GM18870 (cell line): ENCODE data around the gene ITPK1.

Experiments
- ATAC-seq: cut with Tn5 transposase; IDR thresholded peaks from one replicate; pipeline ENCODE4 v1.9.1; 2021; ENCODE audit warnings: moderate library complexity; ENCODE audit not compliant: unreplicated experiment

ITPK1 gene

DNA sequence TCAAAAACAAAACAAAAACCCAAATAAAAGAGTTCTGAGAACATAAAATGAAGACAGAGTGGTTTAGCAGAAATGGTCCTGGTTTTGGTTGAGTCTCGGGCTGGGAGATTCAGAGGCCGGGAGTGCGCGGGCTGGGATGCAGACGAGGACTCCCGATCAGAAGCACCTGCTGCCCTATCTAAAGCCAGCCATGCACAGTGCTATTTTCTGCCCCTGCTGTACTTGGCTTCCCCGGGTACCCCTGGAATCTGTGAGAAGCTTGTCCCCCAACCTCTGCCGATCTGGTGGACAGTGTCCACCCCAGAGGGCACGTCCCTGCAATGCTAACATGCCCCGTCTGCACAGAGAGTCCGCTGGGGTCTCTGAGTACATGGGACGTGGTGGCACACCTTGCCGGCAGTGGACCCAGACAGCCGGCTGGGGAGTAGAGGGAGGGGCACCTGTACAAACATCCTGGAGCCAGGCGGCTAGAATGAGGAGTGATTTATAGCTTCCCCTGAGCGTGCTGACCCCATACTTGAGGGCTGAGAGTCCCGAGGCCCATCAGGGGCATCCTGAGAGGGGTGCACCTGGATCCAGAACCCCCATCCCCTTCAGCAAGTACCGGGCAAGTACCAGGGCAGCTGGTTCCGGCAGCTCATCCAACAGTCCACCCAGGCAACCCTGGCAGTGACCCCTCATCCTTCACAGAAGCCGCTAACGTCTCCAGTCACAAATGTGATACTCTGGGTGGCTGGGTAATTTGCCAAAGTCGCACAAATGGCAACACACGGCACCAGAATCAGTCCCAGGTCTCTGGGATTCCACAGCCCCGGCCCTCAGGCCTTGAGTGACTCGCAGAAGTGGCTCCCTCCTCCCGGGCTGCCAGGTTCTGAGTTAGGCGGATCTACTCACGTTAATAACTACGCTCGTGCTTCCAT is 155.7 kb downstream of the ITPK1 start:
- ATAC-seq: no peak

DNA sequence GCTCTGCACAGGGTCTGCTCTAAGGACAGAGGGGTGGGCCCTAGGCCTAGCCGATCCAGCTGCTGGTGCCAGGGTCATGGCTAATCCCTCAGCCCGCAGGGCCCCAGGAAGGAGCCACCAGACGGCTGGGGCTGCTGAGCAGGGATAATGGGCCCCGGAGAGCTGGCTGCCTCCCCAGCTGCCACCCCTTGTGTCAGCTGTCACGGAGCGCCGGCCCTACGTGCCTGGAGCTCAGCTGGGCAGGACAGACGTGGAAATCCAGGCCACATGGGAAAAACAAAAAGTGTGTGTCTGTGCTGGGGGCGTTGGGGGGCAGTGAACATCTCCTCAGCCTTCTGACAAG is 156.6 kb downstream of the ITPK1 start:
- no peak for ATAC-seq

DNA sequence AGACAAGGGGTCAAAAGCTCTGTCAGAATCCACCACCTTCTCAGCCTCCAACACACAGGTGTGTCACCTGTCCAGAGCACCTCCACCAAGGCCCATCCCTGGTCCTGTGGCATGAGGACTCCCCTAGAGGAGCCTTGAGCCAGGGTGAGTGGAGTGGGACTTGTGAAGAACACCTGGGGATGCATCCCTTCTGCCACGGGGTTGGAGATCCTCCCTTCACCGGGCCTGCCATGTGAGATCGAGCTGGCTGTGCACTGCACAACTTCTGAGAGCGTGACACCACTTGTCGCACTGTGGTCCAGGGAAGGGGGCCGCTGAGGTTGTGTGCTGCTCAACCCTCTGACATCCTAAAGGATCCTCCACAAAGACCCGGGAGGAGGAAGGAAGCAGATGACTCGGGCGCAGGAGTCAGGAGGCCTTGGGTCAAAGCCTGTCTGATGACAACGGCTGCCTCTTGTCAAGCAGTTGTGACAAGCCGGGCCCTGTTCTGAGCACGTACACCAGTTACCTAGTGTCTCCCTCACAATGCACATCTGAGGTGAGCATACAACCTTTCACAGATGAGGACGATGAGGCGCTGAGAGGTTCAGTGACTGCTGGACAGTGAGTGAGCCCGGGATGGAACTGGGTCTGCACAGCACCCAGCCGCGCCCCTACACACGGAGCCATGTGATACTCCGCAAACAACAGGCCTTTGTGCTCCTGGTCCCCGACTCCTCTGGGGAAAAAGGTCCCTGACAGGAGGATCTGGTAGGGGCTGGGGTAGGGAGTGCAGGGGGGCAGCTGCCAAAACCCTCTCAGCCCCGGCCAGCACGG is 157.1 kb downstream of the ITPK1 start:
- ATAC-seq: no peak

DNA sequence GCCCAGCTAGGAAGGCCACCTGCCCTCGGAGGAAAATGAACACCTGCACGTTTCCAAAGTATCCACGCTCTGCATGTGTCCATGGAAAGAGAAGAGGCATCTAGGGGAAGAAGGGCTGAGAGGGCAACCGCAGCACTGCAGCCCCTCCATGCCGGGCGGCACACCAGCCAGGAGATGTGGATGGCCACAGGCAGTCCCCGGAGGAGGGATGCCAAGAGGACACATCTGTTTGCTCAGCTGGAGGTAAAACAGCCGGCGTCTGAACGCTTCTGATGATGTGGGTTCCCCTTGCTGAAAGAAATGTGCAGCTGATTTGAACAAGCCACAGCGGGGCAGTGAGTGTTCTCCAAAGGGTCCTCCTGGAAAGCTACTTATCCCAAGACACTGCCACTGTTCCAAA is 158.8 kb downstream of the ITPK1 start:
- no peak for ATAC-seq

DNA sequence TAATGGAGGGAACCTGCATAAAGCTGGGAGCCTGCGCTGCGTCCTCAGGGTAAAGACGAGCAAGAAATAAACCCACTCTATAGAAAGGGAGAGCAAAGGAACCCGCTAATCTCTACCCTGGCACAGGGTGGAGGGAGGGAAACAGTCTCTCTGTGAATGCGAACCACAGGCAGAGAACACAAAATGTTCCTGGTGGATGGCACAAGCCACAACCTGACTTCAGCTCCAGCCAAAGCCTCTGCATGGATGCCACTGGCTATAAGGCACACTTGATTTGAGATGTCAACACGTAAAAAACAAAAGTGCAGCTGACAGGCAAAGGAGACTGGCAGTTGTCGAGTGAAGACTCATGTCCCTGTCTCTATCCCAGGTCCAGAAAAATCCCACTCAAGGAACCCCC is 160.3 kb downstream of the ITPK1 start:
- no peak for ATAC-seq

DNA sequence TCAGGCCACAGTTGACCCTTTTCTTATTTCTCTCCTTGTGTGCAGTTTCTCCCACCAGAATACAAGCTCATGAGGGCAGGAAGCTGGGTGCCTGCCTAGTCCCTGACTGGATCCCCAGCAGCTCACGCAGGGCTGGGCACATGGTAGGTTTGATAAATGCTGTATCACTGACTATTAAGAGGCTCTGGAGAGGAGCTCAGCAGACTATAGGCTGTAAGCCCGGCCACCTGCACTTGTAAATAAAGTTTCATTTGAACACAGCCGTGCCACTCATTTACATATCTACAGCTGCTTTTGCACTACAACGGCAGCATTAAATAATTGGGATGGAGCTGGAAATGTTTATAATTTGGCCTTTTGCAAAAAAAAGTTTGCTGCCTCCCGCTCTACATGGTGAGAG is 160.8 kb downstream of the ITPK1 start:
- ATAC-seq: no peak

DNA sequence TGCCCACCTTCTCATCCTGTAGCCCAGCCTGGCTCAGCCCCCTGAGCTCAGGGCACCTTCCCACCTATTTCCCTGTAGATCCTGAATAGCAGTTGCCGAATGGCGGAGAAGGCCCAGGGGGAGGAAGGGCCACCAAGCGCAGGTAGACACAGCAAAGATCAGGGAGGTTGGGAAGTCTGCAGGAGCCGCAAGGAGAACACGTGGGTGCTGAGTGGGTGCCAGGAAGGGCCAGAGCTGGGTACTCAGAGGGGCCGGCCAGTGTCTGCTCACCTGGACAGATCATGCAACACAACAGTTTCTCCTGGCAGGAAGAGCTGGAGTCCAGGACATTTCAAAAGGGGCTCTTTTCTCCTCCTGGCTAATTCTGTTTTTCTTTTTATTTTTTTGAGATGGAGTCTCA is 162.2 kb downstream of the ITPK1 start:
- no peak for ATAC-seq

DNA sequence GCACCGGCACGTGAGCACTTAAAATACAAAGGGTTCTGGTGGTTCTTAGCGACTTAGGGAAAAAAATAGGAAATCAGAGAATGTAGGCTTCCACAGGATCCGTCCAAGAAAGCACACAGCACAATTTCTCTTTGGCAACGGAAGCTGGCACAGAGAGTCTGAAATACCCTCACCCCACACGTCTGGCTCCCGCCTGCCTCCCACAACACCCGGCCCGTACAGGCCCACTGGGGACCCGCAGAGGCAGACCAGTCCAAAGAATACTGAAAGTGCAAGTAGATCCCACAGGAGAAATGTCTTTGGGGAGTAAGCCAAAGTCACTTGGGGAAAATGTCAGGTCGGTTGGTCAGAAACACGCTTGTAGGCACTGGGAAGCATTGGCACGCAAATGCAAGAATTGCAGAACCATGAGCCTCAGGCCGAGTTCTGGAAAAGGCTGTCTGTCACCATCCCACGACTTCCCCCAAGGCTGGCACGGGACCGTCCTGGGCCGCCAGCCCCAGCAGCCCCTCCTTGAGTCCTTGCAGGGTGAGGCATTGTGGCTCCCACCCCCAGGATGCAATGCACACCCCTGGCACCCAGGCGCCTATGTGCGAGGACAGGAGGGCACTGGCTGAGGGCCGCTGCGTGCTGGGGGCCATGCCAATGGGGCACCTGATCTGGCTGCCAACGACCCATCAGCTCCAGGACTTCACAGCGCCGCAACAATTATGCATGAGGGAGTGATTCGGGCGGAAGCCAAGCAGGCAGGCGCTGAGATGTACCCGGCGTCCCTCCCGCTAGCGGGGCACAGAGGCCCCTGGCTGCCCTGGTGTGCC is 163.0 kb downstream of the ITPK1 start:
- no peak for ATAC-seq

DNA sequence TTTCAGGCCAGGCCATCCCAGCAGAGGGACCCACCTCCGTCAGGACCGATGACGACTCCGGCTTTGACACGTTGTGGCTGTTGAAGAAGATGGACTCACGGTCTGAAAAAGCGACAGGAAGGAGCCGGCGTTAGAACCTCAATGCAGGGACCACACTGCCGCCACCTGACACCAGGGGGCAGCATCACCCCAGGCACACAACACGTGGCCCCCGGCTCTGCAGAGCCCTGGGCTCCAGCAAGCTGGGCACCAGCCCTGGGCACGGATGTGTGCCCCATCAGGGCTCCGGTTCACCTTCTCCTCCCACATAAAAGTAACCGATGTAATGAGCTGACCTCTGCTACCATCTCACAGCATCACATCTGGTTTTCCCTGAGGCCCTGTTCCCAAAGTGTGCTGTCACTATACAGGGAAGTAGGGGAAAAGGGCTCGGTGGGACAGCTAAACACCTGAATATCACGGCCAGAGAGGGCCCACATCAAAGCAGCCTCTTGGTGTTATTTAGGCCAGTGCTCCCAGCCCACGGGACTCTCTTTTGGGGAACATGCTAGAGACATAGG is 163.7 kb downstream of the ITPK1 start:
- no peak for ATAC-seq

DNA sequence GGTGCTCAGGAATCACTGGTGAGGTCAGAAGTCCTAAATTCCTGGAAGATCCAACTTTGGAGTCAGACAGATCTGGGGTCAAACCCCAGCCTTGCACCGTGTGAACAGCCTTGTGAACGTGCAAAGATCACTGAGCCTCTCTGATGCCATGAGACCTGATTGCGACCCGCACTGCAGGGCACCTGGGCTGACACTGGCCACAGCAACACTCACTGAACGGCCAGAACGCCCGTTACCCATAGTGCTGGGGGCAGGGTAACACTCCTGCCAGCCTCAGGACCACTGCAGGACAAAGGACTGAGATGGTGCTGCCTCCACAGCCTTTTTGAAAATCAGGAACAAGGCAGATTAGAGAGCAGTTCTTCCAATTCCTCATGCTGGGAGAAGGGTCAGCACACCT is 164.5 kb downstream of the ITPK1 start:
- no peak for ATAC-seq

DNA sequence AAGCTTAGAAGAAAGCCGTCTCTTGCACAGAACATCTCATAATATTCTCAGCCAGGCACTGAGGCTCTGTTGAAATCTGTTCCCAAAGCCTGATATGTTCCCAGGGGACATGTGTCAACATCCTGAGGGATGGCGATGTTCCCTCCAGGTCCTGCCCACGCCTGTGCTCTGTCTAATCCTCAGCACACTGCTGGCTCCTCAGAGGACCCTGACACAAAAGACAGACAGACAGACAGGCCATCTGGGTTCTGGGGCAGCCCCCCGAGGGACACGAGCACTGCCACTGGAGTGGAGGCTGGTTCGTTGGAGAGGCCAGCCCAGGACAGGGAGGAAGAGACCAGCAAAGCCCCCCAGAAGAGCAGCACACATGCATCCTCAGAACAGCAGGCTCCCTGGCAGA is 165.0 kb downstream of the ITPK1 start:
- no peak for ATAC-seq

DNA sequence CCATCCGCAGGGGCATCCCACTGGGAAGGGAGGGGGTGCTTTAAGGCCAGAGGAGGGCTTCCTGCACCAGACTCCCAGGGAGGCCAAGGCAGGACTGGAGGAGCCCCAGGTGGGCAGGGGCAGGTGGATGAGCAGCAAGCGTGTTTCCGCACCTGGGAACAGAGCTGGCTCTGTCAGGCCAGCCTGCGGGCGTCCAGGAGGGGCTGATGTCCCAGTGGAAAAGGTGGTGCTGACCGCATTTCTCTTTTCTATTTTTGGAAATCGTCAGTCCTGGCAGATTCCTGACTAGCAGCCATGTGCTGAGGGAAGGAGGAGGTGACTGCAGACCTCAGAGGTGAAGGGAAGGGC is 165.6 kb downstream of the ITPK1 start:
- no peak for ATAC-seq

DNA sequence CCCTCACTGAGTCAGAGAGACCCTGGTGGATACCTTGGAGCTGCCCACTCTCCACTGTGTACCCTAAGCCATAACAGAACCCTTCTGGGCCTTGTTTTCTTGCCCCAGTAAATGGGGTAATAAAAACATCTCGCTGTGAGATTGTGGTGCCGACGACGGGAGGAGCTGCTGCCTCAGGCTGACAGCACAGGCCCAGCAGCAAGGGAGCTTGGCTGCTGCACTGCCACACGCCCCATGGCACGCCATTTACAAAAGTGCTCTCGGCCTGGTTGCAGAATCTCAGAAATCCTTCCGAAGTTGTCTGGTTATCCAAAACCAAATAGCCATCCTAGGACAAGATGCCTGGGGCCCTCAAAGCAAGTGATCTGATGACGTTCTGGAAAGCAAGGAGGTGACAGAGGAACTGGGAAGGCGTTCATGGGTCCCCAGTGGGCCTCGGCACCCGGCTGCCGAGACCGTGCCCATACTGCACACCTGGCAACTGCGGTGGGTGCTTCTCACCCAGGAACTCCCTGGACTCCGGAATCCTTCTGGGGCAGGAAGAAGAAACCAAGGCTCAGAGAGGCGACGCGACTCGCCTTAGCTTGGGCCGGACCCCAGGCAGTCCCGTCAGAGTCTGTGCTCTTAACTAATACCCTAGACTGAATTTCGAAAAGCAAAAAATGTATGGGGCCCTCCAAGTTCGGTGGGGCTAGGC is 166.1 kb downstream of the ITPK1 start:
- ATAC-seq: no peak

DNA sequence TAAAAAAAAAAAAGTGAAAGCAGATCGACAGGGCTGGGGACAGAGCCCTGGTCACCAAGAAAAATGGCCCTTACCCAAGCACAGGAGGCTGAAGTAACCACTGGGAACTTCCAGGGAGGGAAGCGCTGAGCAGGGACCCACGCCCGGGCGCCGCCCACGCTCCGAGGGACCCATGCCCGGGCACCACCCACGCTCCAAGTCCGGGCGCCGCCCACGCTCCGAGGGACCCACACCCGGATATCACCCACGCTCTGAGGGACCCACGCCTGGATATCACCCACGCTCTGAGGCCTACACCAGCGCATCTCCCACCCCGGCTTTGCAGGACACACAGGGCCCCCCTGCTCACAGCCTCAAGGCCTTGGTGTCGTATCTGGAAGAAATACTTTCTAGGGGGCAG is 167.1 kb downstream of the ITPK1 start:
- no peak for ATAC-seq

DNA sequence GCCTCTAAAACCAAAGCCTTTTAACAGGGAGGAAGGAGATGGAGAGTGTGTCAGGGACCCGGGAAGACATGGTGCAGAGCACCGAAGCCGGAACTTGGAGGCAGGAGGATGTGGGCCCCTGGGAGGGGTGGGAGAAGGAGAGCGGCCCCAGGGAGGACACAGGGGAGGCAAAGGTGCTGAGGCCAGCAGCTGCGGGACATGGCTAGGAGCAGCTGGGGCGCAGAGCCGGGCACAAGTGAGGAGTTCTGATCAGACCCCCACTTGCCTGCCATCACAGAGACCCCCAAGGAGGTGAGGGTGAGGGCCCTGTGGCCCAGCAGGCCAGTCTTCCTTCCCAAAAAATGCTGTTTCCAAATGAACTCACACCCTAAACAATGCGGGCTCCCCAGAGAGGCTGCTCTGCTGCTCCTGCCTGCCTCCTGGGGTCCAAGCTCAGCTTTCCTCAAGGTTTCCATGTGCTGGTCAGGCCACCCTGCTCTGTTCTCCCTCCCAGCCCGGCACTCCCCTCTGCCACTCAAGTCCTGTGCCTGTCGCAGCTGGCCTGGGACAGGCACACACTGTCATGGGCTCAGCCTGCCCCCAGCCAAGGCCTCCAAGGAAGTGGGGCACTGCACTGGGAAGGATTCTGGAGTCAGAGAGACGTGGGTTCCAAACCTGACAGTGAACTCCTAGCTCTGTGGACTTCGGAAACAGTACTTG is 168.7 kb downstream of the ITPK1 start:
- no peak for ATAC-seq

DNA sequence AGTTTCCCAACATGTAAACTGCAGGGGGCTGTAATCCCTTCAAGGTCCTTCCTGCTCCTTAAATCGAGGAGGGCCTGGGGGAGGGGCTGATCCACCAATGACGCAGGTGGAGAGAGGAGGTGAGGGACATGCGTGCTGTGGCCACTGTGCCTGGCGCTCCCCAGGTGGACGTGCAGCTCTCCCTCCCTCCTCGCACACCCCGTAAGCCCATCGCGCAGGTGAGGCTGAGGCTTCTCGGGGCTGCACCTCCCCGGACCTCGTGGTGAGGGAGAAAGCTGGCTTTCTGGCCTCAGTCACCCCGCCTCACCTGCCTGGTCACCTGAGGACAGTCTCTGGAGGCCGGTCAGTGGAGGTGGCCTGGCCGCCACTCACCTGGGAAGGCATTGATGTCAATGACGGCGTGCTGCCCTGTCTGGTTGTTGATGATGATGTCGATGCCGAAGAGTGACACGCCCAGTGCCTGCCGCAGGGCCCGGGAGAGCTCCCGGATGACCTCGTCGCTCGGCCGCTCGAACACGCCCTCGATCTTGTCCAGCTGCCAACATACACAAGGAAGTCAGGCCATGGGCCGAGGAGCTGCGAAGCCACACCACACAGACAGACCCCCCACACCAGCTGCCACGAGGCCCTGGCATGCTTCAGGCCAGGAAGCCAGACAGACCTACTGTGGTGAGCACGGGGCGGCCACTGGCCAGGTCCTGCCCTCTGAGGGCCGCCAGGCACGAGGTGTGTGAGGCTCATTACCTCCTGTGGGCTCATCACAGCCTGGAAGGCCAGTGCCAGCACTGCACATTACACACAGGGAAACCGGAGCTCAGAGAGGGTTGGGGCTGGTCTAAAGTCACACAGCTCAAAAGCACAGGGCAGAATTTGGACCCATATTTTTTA is 169.5 kb downstream of the ITPK1 start:
- no peak for ATAC-seq

DNA sequence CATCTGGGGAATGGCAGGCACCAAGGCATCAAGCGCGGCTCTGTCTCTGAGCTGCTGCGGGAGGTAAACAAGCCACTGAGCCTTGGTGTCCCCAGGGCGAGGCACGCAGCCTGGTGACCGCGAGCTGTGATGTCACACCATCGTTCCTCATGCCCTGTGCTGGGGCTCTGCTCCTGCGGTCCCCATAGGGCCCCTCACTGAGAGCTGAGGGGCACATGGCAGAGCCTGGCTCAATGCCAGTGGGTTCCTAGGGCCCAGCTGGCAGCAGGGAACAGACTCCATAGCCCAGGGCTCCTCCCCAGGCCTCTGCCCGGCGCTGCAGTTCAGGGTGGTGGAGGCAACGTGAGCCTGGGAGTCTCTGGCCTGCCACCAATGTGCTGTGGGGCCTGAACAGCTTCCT is 170.2 kb downstream of the ITPK1 start:
- no peak for ATAC-seq

DNA sequence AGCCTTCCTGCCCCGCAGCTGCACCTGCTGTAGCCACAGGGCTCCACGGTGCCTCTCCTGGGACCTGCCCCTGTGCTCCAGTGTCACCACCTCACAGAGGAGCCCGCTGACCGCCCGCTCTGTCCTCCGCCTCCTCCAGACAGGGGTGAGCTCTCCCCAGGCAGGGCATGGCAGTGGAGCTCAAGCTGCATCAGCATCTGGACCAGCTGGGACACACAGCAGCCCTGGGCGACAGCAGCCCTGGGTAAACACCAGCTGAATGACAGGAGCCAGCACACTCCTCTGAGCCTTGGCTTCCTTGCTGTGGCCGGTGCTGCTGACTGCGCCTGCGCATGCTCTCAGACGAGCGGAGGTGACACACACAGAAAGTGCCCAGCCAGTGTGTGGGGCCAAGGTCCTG is 170.7 kb downstream of the ITPK1 start:
- ATAC-seq: no peak
